Neural progenitor cell (in vitro differentiated cells): ENCODE measurements around the gene ZNF326. TPM values are rescaled to one million over a fixed set of nuclear protein-coding genes. Genes with fewer than 3 reads are reported as not detected.
"Not testable (repeated sequence)": the region's sequence is repeated elsewhere in the genome, so short reads cannot be mapped to it uniquely, and the experiment has no call there.

Experiments used
- DNase-seq: peaks from one replicate; pipeline ENCODE4 v3.0.0-alpha.2; 2016; ENCODE audit warnings: low spot score
- H2AFZ ChIP-seq: fragments of 200-600 bp; sonication (generic); replicated peaks from 2 replicates; pipeline ENCODE4 v1.6.1; 2016; ENCODE audit warnings: antibody characterized with exemption
- H3F3A ChIP-seq: fragments of 200-600 bp; sonication (generic); 2 replicates; pipeline ENCODE4 v1.6.1; 2016; ENCODE audit warnings: antibody characterized with exemption, low read depth
- H3K27ac ChIP-seq: fragments of 200-600 bp; sonication (generic); 2 replicates; pipeline ENCODE4 v1.5.1; 2016; ENCODE audit warnings: mild to moderate bottlenecking
- H3K27me3 ChIP-seq: fragments of 200-600 bp; sonication (generic); 2 replicates; pipeline ENCODE4 v1.6.1; 2016; ENCODE audit warnings: mild to moderate bottlenecking, moderate library complexity
- H3K36me3 ChIP-seq: fragments of 200-600 bp; sonication (generic); 2 replicates; pipeline ENCODE4 v1.5.1; 2016
- H3K4me1 ChIP-seq: fragments of 200-600 bp; sonication (generic); 2 replicates; pipeline ENCODE4 v1.6.1; 2016; ENCODE audit warnings: mixed run types
- H3K4me2 ChIP-seq: fragments of 200-600 bp; sonication (generic); 2 replicates; pipeline ENCODE4 v1.6.1; 2016
- H3K4me3 ChIP-seq: fragments of 200-600 bp; sonication (generic); 2 replicates; pipeline ENCODE4 v1.5.1; 2016
- H3K79me2 ChIP-seq: fragments of 200-600 bp; sonication (generic); 2 replicates; pipeline ENCODE4 v1.6.1; 2016; ENCODE audit warnings: low read depth
- H3K9ac ChIP-seq: fragments of 200-600 bp; sonication (generic); 2 replicates; pipeline ENCODE4 v1.6.1; 2016
- H3K9me3 ChIP-seq: fragments of 200-600 bp; sonication (generic); 2 replicates; pipeline ENCODE4 v1.5.1; 2016; ENCODE audit warnings: low read depth
- H4K20me1 ChIP-seq: fragments of 200-600 bp; sonication (generic); 2 replicates; pipeline ENCODE4 v1.6.1; 2016; ENCODE audit warnings: low read depth
- H3K27ac Mint-ChIP-seq: 3 replicates; pipeline ENCODE4 v1.8.0; 2021; ENCODE audit warnings: mixed read lengths
- H3K27me3 Mint-ChIP-seq: 2 replicates; pipeline ENCODE4 v1.8.0; 2022; ENCODE audit warnings: low read depth, mild to moderate bottlenecking, inconsistent platforms, moderate library complexity, mixed read lengths; ENCODE audit not compliant: insufficient read depth
- H3K36me3 Mint-ChIP-seq: 3 replicates; pipeline ENCODE4 v1.8.0; 2021; ENCODE audit warnings: mixed read lengths
- H3K4me1 Mint-ChIP-seq: 3 replicates; pipeline ENCODE4 v1.8.0; 2021; ENCODE audit warnings: mixed read lengths
- H3K4me3 Mint-ChIP-seq: 3 replicates; pipeline ENCODE4 v1.8.0; 2021; ENCODE audit warnings: mild to moderate bottlenecking, moderate library complexity, mixed read lengths
- H3K9me3 Mint-ChIP-seq: 3 replicates; pipeline ENCODE4 v1.8.0; 2020; ENCODE audit warnings: mixed read lengths
- CTCF ChIP-seq: fragments of 200-600 bp; sonication (generic); IDR thresholded peaks from 2 replicates; pipeline ENCODE4 v1.5.1; 2017; ENCODE audit warnings: antibody characterized with exemption, mild to moderate bottlenecking
- EZH2 ChIP-seq: fragments of 200-600 bp; sonication (generic); IDR thresholded peaks from 2 replicates; pipeline ENCODE4 v1.6.1; 2017; ENCODE audit warnings: antibody characterized with exemption, mild to moderate bottlenecking, moderate library complexity
- EZH2phosphoT487 ChIP-seq: fragments of 200-600 bp; sonication (generic); IDR thresholded peaks from 2 replicates; pipeline ENCODE4 v1.6.1; 2017; ENCODE audit warnings: antibody characterized with exemption
- total RNA-seq: library from RNA; depleted of rRNA; stranded (reverse); fragments of >200 nt; gene quantifications from 2 replicates; pipeline ENCODE4 v1.2.3, GENCODE V29; 2015; ENCODE audit warnings: low replicate concordance

ZNF326 gene
- total RNA-seq, 1 donor from 2014 or later, result 45.0 TPM

- peaks cover 19% of the 10 kb centered on the region for H3F3A ChIP-seq
- H3K9ac ChIP-seq, result no peak overlapping the region
- Mint-ChIP-seq H3K4me1 (peaks cover 47% of the 10 kb centered on the region), H3K9me3 (no peaks in the 10 kb centered on the region), H3K27me3 (peaks cover 5% of the 10 kb centered on the region), H3K36me3 (peaks cover 11% of the 10 kb centered on the region), H3K4me3 (peak overlapping the region; percentile 100), H3K27ac (peak overlapping the region; percentile 59)
- peak overlapping the region; percentile 96 for H3K4me3 ChIP-seq
- peak overlapping the region; percentile 45 for H2AFZ ChIP-seq
- peaks cover 44% of the 10 kb centered on the region for H3K79me2 ChIP-seq
- H3K27ac ChIP-seq, result no peak overlapping the region
- peaks cover 13% of the 10 kb centered on the region for H3K36me3 ChIP-seq
- H3K27me3 ChIP-seq, result no peaks in the 10 kb centered on the region
- no peaks in the 10 kb centered on the region for H3K9me3 ChIP-seq
- TF ChIP-seq EZH2phosphoT487 (no peak), CTCF (no peak), EZH2 (no peak)
- peaks cover 40% of the 10 kb centered on the region for H4K20me1 ChIP-seq
- peak overlapping the region; percentile 93 for H3K4me2 ChIP-seq
- peaks cover 36% of the 10 kb centered on the region for H3K4me1 ChIP-seq
- no peak for DNase-seq
Observed at GRCh38 chr1:89994231-89994804, 592 bp upstream of the ZNF326 start.

- Mint-ChIP-seq H3K4me1 (peaks cover 45% of the 10 kb centered on the region), H3K36me3 (peaks cover 22% of the 10 kb centered on the region), H3K27me3 (peaks cover 5% of the 10 kb centered on the region), H3K9me3 (no peaks in the 10 kb centered on the region), H3K27ac (peak overlapping the region; percentile 100), H3K4me3 (peak overlapping the region; percentile 100)
- Histone ChIP-seq H3K9ac (peak overlapping the region; percentile 97), H3K4me2 (peak overlapping the region; percentile 93), H2AFZ (peak overlapping the region; percentile 93), H4K20me1 (peaks cover 55% of the 10 kb centered on the region), H3K27me3 (no peaks in the 10 kb centered on the region), H3F3A (peaks cover 23% of the 10 kb centered on the region), H3K4me1 (peaks cover 29% of the 10 kb centered on the region), H3K4me3 (peak overlapping the region; percentile 96), H3K27ac (peak overlapping the region; percentile 89), H3K9me3 (no peaks in the 10 kb centered on the region), H3K36me3 (peaks cover 13% of the 10 kb centered on the region), H3K79me2 (peaks cover 59% of the 10 kb centered on the region)
- TF ChIP-seq EZH2, result no peak
- TF ChIP-seq CTCF, result no peak
- TF ChIP-seq EZH2phosphoT487, result no peak
- DNase-seq, result no peak
Observed at GRCh38 chr1:89995598-89996449, 914 bp downstream of the ZNF326 start.

GRCh38 chr1:89996450-89997110 lies 1.7 kb downstream of the ZNF326 start:
- H3K4me2 ChIP-seq, result peak overlapping the region; percentile 93
- H3F3A ChIP-seq, result peaks cover 23% of the 10 kb centered on the region
- Mint-ChIP-seq H3K27ac (no peak overlapping the region), H3K4me3 (peak overlapping the region; percentile 100), H3K36me3 (peaks cover 26% of the 10 kb centered on the region), H3K9me3 (no peaks in the 10 kb centered on the region), H3K27me3 (peaks cover 5% of the 10 kb centered on the region), H3K4me1 (peaks cover 39% of the 10 kb centered on the region)
- H3K36me3 ChIP-seq, result peaks cover 13% of the 10 kb centered on the region
- peak overlapping the region; percentile 97 for H3K9ac ChIP-seq
- no peaks in the 10 kb centered on the region for H3K27me3 ChIP-seq
- no peak for TF ChIP-seq EZH2phosphoT487
- H3K4me1 ChIP-seq, result peaks cover 22% of the 10 kb centered on the region
- H3K79me2 ChIP-seq, result peaks cover 67% of the 10 kb centered on the region
- H3K9me3 ChIP-seq, result no peaks in the 10 kb centered on the region
- peaks cover 62% of the 10 kb centered on the region for H4K20me1 ChIP-seq
- H2AFZ ChIP-seq, result no peak overlapping the region
- peak overlapping the region; percentile 96 for H3K4me3 ChIP-seq
- no peak for DNase-seq
- H3K27ac ChIP-seq, result no peak overlapping the region

GRCh38 chr1:89997152-89997551 lies 2.2 kb downstream of the ZNF326 start:
- peak overlapping the region; percentile 100 for H3K4me3 Mint-ChIP-seq
- H3K4me1 Mint-ChIP-seq, result peaks cover 33% of the 10 kb centered on the region
- not testable (repeated sequence) for H3K27me3 ChIP-seq, H3K9ac ChIP-seq, H3K9me3 ChIP-seq, H3K9me3 Mint-ChIP-seq, H3K27ac ChIP-seq, H2AFZ ChIP-seq, H3K27me3 Mint-ChIP-seq, H3K27ac Mint-ChIP-seq, DNase-seq
- peaks cover 68% of the 10 kb centered on the region for H4K20me1 ChIP-seq
- H3K4me1 ChIP-seq, result peaks cover 22% of the 10 kb centered on the region
- H3K4me2 ChIP-seq, result peak overlapping the region; percentile 93
- peak overlapping the region; percentile 96 for H3K4me3 ChIP-seq
- peaks cover 23% of the 10 kb centered on the region for H3F3A ChIP-seq
- peaks cover 13% of the 10 kb centered on the region for H3K36me3 ChIP-seq
- peaks cover 72% of the 10 kb centered on the region for H3K79me2 ChIP-seq
- H3K36me3 Mint-ChIP-seq, result peaks cover 26% of the 10 kb centered on the region
